Pulmonary artery endothelial cell (primary cell): Measurements from ENCODE around the gene CSF1. TPM values are rescaled to one million over a fixed set of nuclear protein-coding genes. Genes with fewer than 3 reads are reported as not detected.

Experiments used
- DNase-seq: peaks from one replicate; pipeline ENCODE4 v3.0.0-alpha.2; 2011; ENCODE audit warnings: low read depth, low spot score
- total RNA-seq: library from RNA; depleted of rRNA; stranded (reverse); fragments of >200 nt; gene quantifications from 2 replicates; pipeline ENCODE4 v1.2.3, GENCODE V29; 2014

Gene CSF1
- total RNA-seq, 1 donor from 2014 or later, result 7.9 TPM

GRCh38 chr1:109977225-109977624 is 66.6 kb downstream of the CSF1 start:
- DNase-seq, result no peak

- DNase-seq, result no peak
Measured at GRCh38 chr1:109977657-109978378, 67.2 kb downstream of the CSF1 start.

- peak; percentile 19 for DNase-seq
Measured at GRCh38 chr1:109978761-109979488, 68.3 kb downstream of the CSF1 start.

GRCh38 chr1:109979489-109980091 is 68.9 kb downstream of the CSF1 start:
- DNase-seq, result peak; percentile 87

Other genes starting within 250 kb of the CSF1 start
- gene GSTM2, start 242.8 kb upstream of the CSF1 start, total RNA-seq, result 1.1 and 7.2 TPM in 2 replicates
- not detected in 2 replicates for gene GSTM1, start 223.0 kb upstream of the CSF1 start, total RNA-seq
- gene GSTM5, start 198.6 kb upstream of the CSF1 start, total RNA-seq, result 0.13 and 0.18 TPM in 2 replicates
- 25.0 and 57.0 TPM in 2 replicates for gene GSTM3, start 169.8 kb upstream of the CSF1 start, total RNA-seq
- 0.26 TPM in 1 of 2 replicates, not detected in the other for gene EPS8L3, start 146.9 kb upstream of the CSF1 start, total RNA-seq
- 65.4 and 79.5 TPM in 2 replicates for gene AHCYL1, start 73.9 kb downstream of the CSF1 start, total RNA-seq
- 42.6 and 49.3 TPM in 2 replicates for gene STRIP1, start 123.8 kb downstream of the CSF1 start, total RNA-seq
- gene ALX3, start 159.8 kb downstream of the CSF1 start, total RNA-seq, result not detected in 2 replicates
- not detected in 2 replicates for gene UBL4B, start 201.6 kb downstream of the CSF1 start, total RNA-seq
- gene SLC6A17, start 239.6 kb downstream of the CSF1 start, total RNA-seq, result under 0.01 TPM in 1 of 2 replicates, not detected in the other